ENCODE results near the gene CACFD1. TPM values are rescaled to one million over a fixed set of nuclear protein-coding genes. Genes with fewer than 3 reads are reported as not detected.

Gene CACFD1
- polyA plus RNA-seq, 1 experiment: 9.2 TPM

DNA sequence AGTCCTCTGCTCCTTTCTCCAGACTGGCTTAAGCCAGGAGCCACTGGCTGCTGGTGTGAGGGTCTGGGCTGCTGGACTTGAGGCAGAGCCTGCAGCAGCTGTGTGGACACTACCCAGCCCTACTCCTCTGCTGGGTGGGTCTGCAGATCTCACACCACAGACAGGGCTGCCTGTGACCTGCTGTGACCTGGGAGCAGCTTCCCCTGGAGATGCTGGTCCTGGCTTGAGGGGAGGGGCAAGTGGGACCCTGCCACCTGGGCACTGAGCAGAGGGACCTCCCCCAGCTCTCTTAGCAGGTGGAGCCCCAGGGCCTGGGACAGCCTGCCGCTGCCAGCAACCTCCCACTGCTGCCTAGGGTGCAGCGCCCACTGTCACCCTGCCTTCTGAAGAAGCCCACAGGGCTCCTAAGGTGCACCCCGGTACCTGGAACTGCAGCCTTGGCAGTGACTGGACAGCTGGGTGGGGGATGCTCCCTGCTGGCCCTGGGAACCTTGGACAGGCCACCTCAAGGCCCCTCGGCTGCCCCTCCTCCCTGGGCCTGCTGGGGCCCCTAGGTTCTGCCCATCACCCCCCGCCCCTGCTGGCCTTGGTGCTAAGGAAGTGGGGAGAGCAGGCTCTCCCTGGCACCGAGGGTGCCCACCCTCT, 9.1 kb downstream of the CACFD1 start:
- POLR2A ChIA-PET: interaction anchor here (1.0 kb wide), 1 partner anchor 9 kb away, joined by 5 read pairs; the partner anchor contains the start of gene CACFD1
- TF ChIP-seq, protein P1, sequence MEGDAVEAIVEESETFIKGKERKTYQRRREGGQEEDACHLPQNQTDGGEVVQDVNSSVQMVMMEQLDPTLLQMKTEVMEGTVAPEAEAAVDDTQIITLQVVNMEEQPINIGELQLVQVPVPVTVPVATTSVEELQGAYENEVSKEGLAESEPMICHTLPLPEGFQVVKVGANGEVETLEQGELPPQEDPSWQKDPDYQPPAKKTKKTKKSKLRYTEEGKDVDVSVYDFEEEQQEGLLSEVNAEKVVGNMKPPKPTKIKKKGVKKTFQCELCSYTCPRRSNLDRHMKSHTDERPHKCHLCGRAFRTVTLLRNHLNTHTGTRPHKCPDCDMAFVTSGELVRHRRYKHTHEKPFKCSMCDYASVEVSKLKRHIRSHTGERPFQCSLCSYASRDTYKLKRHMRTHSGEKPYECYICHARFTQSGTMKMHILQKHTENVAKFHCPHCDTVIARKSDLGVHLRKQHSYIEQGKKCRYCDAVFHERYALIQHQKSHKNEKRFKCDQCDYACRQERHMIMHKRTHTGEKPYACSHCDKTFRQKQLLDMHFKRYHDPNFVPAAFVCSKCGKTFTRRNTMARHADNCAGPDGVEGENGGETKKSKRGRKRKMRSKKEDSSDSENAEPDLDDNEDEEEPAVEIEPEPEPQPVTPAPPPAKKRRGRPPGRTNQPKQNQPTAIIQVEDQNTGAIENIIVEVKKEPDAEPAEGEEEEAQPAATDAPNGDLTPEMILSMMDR (IDR thresholded peaks at IDR 0.05; ENCODE audit: low read depth, low read length): no peak
- CTCF ChIA-PET: no interaction called here
- Histone ChIP-seq H3K4me3 (ENCODE audit: low read depth, low read length) (no peak overlapping the region), H3K9me3 (ENCODE audit: control insufficient read depth, insufficient read depth, low read length) (no peaks in the 10 kb centered on the region), H3K27me3 (ENCODE audit: control insufficient read depth, insufficient read depth, low read length) (no peaks in the 10 kb centered on the region), H3K27ac (ENCODE audit: low read depth, low read length) (no peak overlapping the region)
- DNase-seq (ENCODE audit: low read depth, low spot score): no peak

DNA sequence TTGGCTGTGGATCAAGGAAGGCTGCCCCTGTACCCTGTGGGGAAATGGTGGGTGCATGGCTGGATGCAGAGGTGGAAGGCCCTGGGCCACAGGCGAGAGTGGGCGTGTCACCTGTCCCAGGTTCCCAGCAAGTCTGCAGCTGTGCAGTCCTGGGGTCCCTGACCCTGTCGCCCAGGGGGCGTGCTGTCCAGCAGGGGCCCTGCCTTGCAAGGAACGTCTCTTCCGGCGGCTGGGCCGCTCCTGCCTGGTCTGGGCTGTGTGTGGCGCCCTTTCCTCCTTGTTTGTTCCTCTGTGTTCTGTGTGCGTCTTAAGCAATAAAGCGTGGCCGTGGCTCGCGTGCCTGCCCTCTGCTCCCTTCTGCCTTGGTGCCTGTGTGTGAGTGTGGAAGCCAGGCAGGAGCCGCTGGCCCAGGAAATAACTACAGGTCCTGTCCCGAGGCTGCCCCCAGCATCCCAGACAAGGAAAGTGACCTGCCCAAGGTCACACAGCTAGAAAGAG, 10.7 kb downstream of the CACFD1 start:
- ChIA-PET POLR2A (no interaction called here), CTCF (interaction anchor here (0.6 kb wide), 1 partner anchor 364 kb away, joined by 3 read pairs; no protein-coding TSS in a partner anchor)
- Histone ChIP-seq H3K27ac (ENCODE audit: low read depth, low read length) (no peak overlapping the region), H3K9me3 (ENCODE audit: control insufficient read depth, insufficient read depth, low read length) (no peaks in the 10 kb centered on the region; the same call in 1 of the 2 replicates), H3K4me3 (ENCODE audit: low read depth, low read length) (no peak overlapping the region), H3K27me3 (ENCODE audit: control insufficient read depth, insufficient read depth, low read length) (no peaks in the 10 kb centered on the region)
- TF ChIP-seq, protein P1 (IDR thresholded peaks at IDR 0.05; ENCODE audit: low read depth, low read length): no peak
- DNase-seq (ENCODE audit: low read depth, low spot score): no peak

DNA sequence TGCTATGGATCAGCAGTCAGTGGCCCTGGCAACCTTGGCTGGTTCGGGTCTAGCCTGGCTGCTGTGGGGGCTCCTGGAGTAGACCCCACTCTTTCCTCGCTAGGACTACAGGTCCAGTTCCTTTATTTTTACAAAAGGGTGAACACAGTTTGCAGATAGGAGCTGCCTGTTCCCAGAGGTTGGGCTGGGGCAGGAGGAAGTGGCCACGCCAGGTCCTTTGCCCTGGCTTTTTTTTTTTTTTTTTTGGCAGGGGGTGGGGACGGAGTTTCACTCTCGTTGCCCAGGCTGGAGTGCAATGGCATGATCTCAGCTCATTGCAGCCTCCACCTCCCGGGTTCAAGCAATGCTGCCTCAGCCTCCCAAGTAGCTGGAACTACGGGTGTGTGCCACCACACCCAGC, 11.2 kb downstream of the CACFD1 start:
- ChIA-PET POLR2A (no interaction called here), CTCF (interaction anchor here (0.6 kb wide), 1 partner anchor 365 kb away, joined by 3 read pairs; no protein-coding TSS in a partner anchor)
- no peak overlapping the region for H3K27ac ChIP-seq (ENCODE audit: low read depth, low read length)
- no peak overlapping the region for H3K4me3 ChIP-seq (ENCODE audit: low read depth, low read length)
- TF ChIP-seq, protein P1 (IDR thresholded peaks at IDR 0.05; ENCODE audit: low read depth, low read length): no peak
- DNase-seq (ENCODE audit: low read depth, low spot score): no peak
- H3K27me3 ChIP-seq (ENCODE audit: control insufficient read depth, insufficient read depth, low read length): no peaks in the 10 kb centered on the region
- H3K9me3 ChIP-seq (ENCODE audit: control insufficient read depth, insufficient read depth, low read length): no peaks in the 10 kb centered on the region; the same call in 1 of the 2 replicates

DNA sequence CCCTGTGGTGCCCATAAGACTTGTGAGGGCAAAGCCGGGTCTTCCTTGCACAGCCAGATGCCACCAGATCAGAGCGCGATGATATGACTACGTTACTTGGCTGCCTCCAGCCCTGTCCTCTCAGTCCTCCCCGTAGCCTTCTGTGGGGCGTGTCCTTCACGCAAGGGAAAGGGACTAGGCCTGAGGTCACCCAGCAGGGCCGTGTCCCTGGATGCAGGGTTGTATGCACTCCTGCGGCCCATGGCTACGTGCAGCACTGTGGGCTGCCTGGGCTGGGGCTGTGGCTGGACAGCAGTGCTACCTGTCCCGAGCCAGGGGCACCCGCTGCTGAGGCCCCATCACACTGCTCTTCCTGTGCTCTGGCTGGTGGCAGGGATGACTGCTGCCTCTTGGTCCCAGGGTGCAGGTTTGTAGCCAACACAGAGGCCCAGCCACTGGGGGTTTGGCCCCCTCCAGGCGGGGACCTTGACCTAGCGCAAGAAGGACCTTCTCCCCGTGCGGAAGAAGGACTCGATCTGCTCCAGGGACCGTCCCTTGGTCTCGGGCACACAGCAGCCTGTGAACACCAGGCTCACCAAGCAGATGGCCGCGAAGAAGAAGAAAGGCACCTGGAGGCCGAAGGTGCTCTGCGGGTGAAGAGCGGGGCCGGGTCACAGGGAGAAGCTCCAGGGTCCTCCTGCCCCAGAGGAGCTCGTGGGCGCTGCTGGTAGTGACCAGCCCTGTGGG, 11.9 kb downstream of the CACFD1 start:
- no peak for DNase-seq (ENCODE audit: low read depth, low spot score)
- Histone ChIP-seq H3K27ac (ENCODE audit: low read depth, low read length) (no peak overlapping the region), H3K4me3 (ENCODE audit: low read depth, low read length) (no peak overlapping the region), H3K27me3 (ENCODE audit: control insufficient read depth, insufficient read depth, low read length) (no peaks in the 10 kb centered on the region), H3K9me3 (ENCODE audit: control insufficient read depth, insufficient read depth, low read length) (no peaks in the 10 kb centered on the region; the same call in 1 of the 2 replicates)
- TF ChIP-seq, protein P1 (IDR thresholded peaks at IDR 0.05; ENCODE audit: low read depth, low read length): no peak
- CTCF ChIA-PET: no interaction called here
- POLR2A ChIA-PET: no interaction called here

DNA sequence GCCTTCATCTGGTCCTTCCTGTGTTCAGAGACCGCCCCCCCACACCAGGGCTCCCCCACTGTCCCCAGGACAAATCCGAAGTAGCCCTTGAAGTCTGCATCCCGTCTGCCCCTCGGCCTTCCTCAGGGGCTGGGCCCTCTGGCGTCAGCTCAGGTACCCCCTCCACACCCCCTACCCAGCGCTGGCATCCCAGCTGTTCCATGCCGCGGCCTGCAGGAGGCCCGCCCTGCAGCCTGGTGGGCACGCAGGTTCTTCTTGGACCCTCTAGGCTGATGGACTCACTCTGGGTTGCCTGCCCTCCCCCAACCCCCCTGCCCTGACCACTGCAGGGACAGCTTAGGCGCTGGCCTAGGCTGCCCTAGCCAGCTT, 12.5 kb downstream of the CACFD1 start:
- H3K4me3 ChIP-seq (ENCODE audit: low read depth, low read length): no peak overlapping the region
- H3K9me3 ChIP-seq (ENCODE audit: control insufficient read depth, insufficient read depth, low read length): no peaks in the 10 kb centered on the region; the same call in 1 of the 2 replicates
- TF ChIP-seq, protein P1 (IDR thresholded peaks at IDR 0.05; ENCODE audit: low read depth, low read length): no peak
- POLR2A ChIA-PET: no interaction called here
- no peak for DNase-seq (ENCODE audit: low read depth, low spot score)
- peaks cover 4% of the 10 kb centered on the region for H3K27me3 ChIP-seq (ENCODE audit: control insufficient read depth, insufficient read depth, low read length)
- H3K27ac ChIP-seq (ENCODE audit: low read depth, low read length): no peak overlapping the region
- CTCF ChIA-PET: no interaction called here
